GM12892 (cell line): Measurements from ENCODE around the gene NSD1.

Source experiments
- POLR2A ChIP-seq: IDR thresholded peaks from 2 replicates; pipeline ENCODE4 v1.6.1; 2011; ENCODE audit warnings: low read depth, low read length, control low read depth
- TAF1 ChIP-seq: IDR thresholded peaks from 2 replicates; pipeline ENCODE4 v1.6.1; 2011; ENCODE audit warnings: low read depth, mild to moderate bottlenecking, control low read depth, low read length, borderline replicate concordance

DNA sequence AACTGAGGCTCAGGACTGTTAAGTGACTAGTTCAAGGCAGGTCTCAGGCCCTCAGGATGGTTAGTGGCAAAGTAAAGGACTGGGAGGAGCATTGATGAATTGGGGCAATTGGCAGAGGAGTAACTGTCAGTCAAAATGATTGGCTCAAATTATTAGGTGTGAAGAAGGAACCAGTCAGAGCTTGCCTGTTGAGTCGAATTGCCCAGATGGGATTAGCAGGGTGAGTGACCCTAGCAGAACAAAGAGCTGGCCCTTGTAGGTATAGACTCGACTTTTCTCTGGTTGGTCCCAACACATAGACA lies 2.6 kb upstream of the NSD1 start:
- no peak for TF ChIP-seq POLR2A
- no peak for TF ChIP-seq TAF1
